Endothelial cell of umbilical vein (primary cell): ENCODE data around the gene TNNI3K. TPM values are rescaled to one million over a fixed set of nuclear protein-coding genes. Genes with fewer than 3 reads are reported as not detected.

Experiments used
- BruUV-seq: library from RNA; stranded (reverse); fragments of 400-500 nt; replicated peaks from 2 replicates; lab custom pipeline; 2021; lab: Mats Ljungman, UMichigan
- CTCF ChIA-PET: fragments of 300-600, 350-600 bp; sonication (Branson Sonifier 250); formaldehyde crosslinking; loops from one replicate; lab custom pipeline; 2021; ENCODE audit warnings: antibody characterized with exemption, inconsistent platforms; lab: Charles Lee
- POLR2A ChIA-PET: fragments of 300-600, 350-600 bp; sonication (Branson Sonifier 250); formaldehyde crosslinking; loops from one replicate; lab custom pipeline; 2021; ENCODE audit warnings: antibody characterized with exemption, inconsistent platforms; lab: Charles Lee
- DNase-seq: peaks from one replicate; pipeline ENCODE4 v3.0.0-alpha.2; 2011; ENCODE audit warnings: low read depth, low spot score
- FAIRE-seq: peaks from 2 replicates; lab custom pipeline; 2011; peaks lifted over from hg19 to GRCh38; lab: Jason Lieb, UNC
- H2AFZ ChIP-seq: 2 replicates; pipeline ENCODE4 v1.6.0; 2012; ENCODE audit warnings: low read depth, low read length, control low read depth, inconsistent platforms
- H3K27ac ChIP-seq: 2 replicates; pipeline ENCODE4 v1.5.1; 2011; ENCODE audit warnings: low read depth, mild to moderate bottlenecking, control low read depth, low read length, moderate library complexity; ENCODE audit not compliant: insufficient read depth
- H3K27me3 ChIP-seq, 2 experiments: 2 replicates each; pipeline versions ENCODE4 v1.6.0 to v1.6.1; 2011; ENCODE audit warnings: low read length in 2 of 2, mixed read lengths in 1 of 2; ENCODE audit not compliant: control insufficient read depth in 2 of 2, insufficient read depth in 2 of 2
- H3K36me3 ChIP-seq, 2 experiments: 2 replicates in 1 of 2; 3 replicates in 1 of 2; pipeline ENCODE4 v1.5.1; 2011; ENCODE audit warnings: low read length in 2 of 2, mild to moderate bottlenecking in 1 of 2, moderate library complexity in 1 of 2; ENCODE audit not compliant: control insufficient read depth in 2 of 2, insufficient read depth in 2 of 2; ENCODE audit errors: extremely low read depth in 1 of 2
- H3K4me1 ChIP-seq: 3 replicates; pipeline ENCODE4 v1.5.1; 2011; ENCODE audit warnings: mild to moderate bottlenecking, low read length; ENCODE audit not compliant: control insufficient read depth, insufficient read depth; ENCODE audit errors: extremely low read depth
- H3K4me2 ChIP-seq: 2 replicates; pipeline ENCODE4 v1.6.1; 2011; ENCODE audit warnings: low read length, control low read depth, mixed read lengths; ENCODE audit not compliant: insufficient read depth
- H3K4me3 ChIP-seq, 3 experiments: fragments of 200-600 bp in 1 of 3; sonication (generic), shearing (Covaris generic) in 1 of 3; replicated peaks in 1 of 3; 2 replicates each; pipeline ENCODE4 v1.5.1; 2011 to 2016; ENCODE audit warnings: control low read depth in 3 of 3, low read length in 3 of 3, mild to moderate bottlenecking in 2 of 3, inconsistent platforms in 1 of 3, low read depth in 1 of 3, moderate library complexity in 1 of 3; ENCODE audit not compliant: insufficient read depth in 1 of 3
- H3K79me2 ChIP-seq: 2 replicates; pipeline ENCODE4 v1.6.0; 2012; ENCODE audit warnings: low read length, inconsistent platforms; ENCODE audit not compliant: control insufficient read depth, insufficient read depth
- H3K9ac ChIP-seq: replicated peaks from 2 replicates; pipeline ENCODE3; 2011; ENCODE audit warnings: low read length, control low read depth; ENCODE audit not compliant: insufficient read depth; ENCODE audit errors: extremely low read depth
- H3K9me1 ChIP-seq: replicated peaks from 3 replicates; pipeline ENCODE4 v1.6.0; 2011; ENCODE audit warnings: mild to moderate bottlenecking, low read length; ENCODE audit not compliant: control insufficient read depth, insufficient read depth; ENCODE audit errors: extremely low read depth
- H3K9me3 ChIP-seq: replicated peaks from 2 replicates; pipeline ENCODE4 v1.5.1; 2012; ENCODE audit warnings: low read length, inconsistent platforms; ENCODE audit not compliant: control insufficient read depth, insufficient read depth
- H4K20me1 ChIP-seq: replicated peaks from 2 replicates; pipeline ENCODE3; 2011; ENCODE audit warnings: mild to moderate bottlenecking, low read length; ENCODE audit not compliant: control insufficient read depth, insufficient read depth; ENCODE audit errors: extremely low read depth
- EZH2 ChIP-seq: IDR thresholded peaks from 2 replicates; pipeline ENCODE4 v1.6.1; 2012; ENCODE audit warnings: borderline replicate concordance, low read depth, mild to moderate bottlenecking, moderate library complexity, low read length, inconsistent platforms; ENCODE audit not compliant: severe bottlenecking
- FOS ChIP-seq: IDR thresholded peaks from 2 replicates; pipeline ENCODE4 v1.6.1; 2011; ENCODE audit warnings: mild to moderate bottlenecking, low read length, moderate library complexity, borderline replicate concordance; ENCODE audit not compliant: insufficient read depth
- GATA2 ChIP-seq: IDR thresholded peaks from 2 replicates; pipeline ENCODE4 v1.7.0; 2011; ENCODE audit warnings: low read depth, mild to moderate bottlenecking, moderate library complexity, mixed read lengths, low read length; ENCODE audit not compliant: insufficient read length, insufficient read depth
- JUN ChIP-seq: IDR thresholded peaks from 2 replicates; pipeline ENCODE4 v1.6.1; 2011; ENCODE audit warnings: borderline replicate concordance, low read depth; ENCODE audit not compliant: insufficient read length, insufficient read depth
- MYC ChIP-seq: IDR thresholded peaks from one replicate; pipeline ENCODE4 v1.6.1; 2011; ENCODE audit warnings: mild to moderate bottlenecking, low read depth, low read length
- POLR2A ChIP-seq: IDR thresholded peaks from 2 replicates; pipeline ENCODE4 v1.6.1; 2012; ENCODE audit warnings: low read depth, mild to moderate bottlenecking, control low read depth, low read length
- POLR2AphosphoS5 ChIP-seq: IDR thresholded peaks from 2 replicates; pipeline ENCODE4 v1.6.1; 2012; ENCODE audit warnings: low read depth, mild to moderate bottlenecking, control low read depth, low read length, moderate library complexity; ENCODE audit not compliant: insufficient read depth
- dilution Hi-C: fragments of 300-500 bp; cut with MboI; formaldehyde crosslinking; loops from one replicate; pipeline ENCODE4 v1.15.0; 2019; ENCODE audit warnings: low sequenced_read_pairs; ENCODE audit not compliant: extremely low pct_ligation_motif_present
- intact Hi-C: fragments of 100-400 bp; cut with micrococcal nuclease; formaldehyde crosslinking; loops from one replicate; pipeline ENCODE4 v1.10.0; 2022
- polyA plus RNA-seq, 4 experiments: library from polyadenylated mRNA; depleted of rRNA in 3 of 4; stranded (reverse) in 3 of 4; unstranded in 1 of 4; fragments of >200 nt; gene quantifications; 2 replicates each; pipeline versions ENCODE4 v1.2.1 to v1.2.3, GENCODE V29; 2011 to 2012; ENCODE audit warnings: missing spikeins in 1 of 4
- total RNA-seq: library from RNA; stranded (reverse); gene quantifications from 2 replicates; pipeline ENCODE4 v1.2.3, GENCODE V29; 2021
- TF ChIP-seq, protein P1 (sequence below): IDR thresholded peaks from 2 replicates; pipeline ENCODE4 v1.6.1; 2011; ENCODE audit not compliant: insufficient read depth, insufficient read length
- TF ChIP-seq, protein P2 (sequence below), 2 donors: IDR thresholded peaks; 1 replicate in 1 of 2; 2 replicates in 1 of 2; pipeline ENCODE4 v1.5.1; 2011; ENCODE audit warnings: low read length in 2 of 2, mild to moderate bottlenecking in 2 of 2, moderate library complexity in 2 of 2, control low read depth in 1 of 2, inconsistent platforms in 1 of 2, low read depth in 1 of 2; ENCODE audit not compliant: insufficient read depth in 1 of 2; ENCODE audit errors: extremely low read depth in 1 of 2

TNNI3K gene
- total and polyA plus RNA-seq, 2 donors (not counting 3 experiments of a cell fraction or from before 2014, with no cell fraction given) = 0.69 TPM; not detected in 1

DNA sequence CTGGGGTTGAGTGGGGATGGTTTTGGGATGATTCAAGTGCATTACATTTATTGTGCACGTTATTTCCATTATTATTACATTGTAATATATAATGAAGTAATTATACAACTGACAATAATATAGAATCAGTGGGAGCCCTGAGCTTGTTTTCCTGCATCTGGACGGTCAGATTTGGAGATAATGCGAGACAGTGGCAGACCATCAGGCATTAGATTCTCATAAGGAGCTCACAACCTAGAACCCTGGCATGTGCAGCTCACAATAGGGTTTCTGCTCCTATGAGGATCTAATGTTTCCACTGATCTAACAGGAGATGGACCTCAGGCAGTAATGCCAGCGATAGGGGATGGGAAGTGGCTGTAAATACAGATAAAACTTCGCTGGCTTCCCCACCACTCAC, 355.1 kb downstream of the TNNI3K start:
- dilution Hi-C loops = no loop called here
- no peak for TF ChIP-seq POLR2AphosphoS5
- TF ChIP-seq JUN = no peak
- TF ChIP-seq, protein P1, sequence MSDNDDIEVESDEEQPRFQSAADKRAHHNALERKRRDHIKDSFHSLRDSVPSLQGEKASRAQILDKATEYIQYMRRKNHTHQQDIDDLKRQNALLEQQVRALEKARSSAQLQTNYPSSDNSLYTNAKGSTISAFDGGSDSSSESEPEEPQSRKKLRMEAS = no peak
- TF ChIP-seq, protein P2, sequence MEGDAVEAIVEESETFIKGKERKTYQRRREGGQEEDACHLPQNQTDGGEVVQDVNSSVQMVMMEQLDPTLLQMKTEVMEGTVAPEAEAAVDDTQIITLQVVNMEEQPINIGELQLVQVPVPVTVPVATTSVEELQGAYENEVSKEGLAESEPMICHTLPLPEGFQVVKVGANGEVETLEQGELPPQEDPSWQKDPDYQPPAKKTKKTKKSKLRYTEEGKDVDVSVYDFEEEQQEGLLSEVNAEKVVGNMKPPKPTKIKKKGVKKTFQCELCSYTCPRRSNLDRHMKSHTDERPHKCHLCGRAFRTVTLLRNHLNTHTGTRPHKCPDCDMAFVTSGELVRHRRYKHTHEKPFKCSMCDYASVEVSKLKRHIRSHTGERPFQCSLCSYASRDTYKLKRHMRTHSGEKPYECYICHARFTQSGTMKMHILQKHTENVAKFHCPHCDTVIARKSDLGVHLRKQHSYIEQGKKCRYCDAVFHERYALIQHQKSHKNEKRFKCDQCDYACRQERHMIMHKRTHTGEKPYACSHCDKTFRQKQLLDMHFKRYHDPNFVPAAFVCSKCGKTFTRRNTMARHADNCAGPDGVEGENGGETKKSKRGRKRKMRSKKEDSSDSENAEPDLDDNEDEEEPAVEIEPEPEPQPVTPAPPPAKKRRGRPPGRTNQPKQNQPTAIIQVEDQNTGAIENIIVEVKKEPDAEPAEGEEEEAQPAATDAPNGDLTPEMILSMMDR (IDR thresholded peaks at IDR 0.05; ENCODE audit: extremely low read depth in 1 of 2, insufficient read depth in 1 of 2, low read depth in 1 of 2, low read length in 2 of 2) = no peak
- TF ChIP-seq FOS = no peak
- TF ChIP-seq POLR2A = no peak
- TF ChIP-seq GATA2 = no peak
- TF ChIP-seq MYC = no peak
- TF ChIP-seq EZH2 = no peak
- no peak overlapping the region for H3K4me2 ChIP-seq
- intact Hi-C loops = no loop called here
- DNase-seq (no peak), FAIRE-seq (no peak)
- no peak overlapping the region for H3K27ac ChIP-seq
- no peaks in the 10 kb centered on the region for H4K20me1 ChIP-seq
- no peaks in the 10 kb centered on the region for H3K9me1 ChIP-seq
- no peak overlapping the region for H2AFZ ChIP-seq
- H3K9me3 ChIP-seq = no peaks in the 10 kb centered on the region
- H3K4me3 ChIP-seq = no peak overlapping the region
- no peaks in the 10 kb centered on the region for H3K79me2 ChIP-seq
- H3K4me1 ChIP-seq = no peaks in the 10 kb centered on the region
- no peak overlapping the region for H3K9ac ChIP-seq
- CTCF ChIA-PET = interaction anchor here (1.1 kb wide), 1 partner anchor 16 kb away, joined by 3 read pairs; no protein-coding TSS in a partner anchor
- no TSS peak for BruUV-seq
- POLR2A ChIA-PET = no interaction called here
- no peaks in the 10 kb centered on the region for H3K36me3 ChIP-seq
- H3K27me3 ChIP-seq = no peaks in the 10 kb centered on the region
